Thyroid gland (tissue), 4 donors: Measurements from ENCODE around the gene PEX14.

Experiments
- POLR2A ChIP-seq, 2 donors: fragments of 450-650 bp; IDR thresholded peaks; one replicate each; pipeline ENCODE4 v1.6.1; 2017; ENCODE audit warnings: antibody characterized with exemption in 2 of 2, mild to moderate bottlenecking in 2 of 2, moderate library complexity in 1 of 2
- TF ChIP-seq, protein P1 (sequence below), 6 experiments: fragments of 200-600 bp in 3 of 6; fragments of 450-650 bp in 3 of 6; sonication (generic) in 3 of 6; IDR thresholded peaks; one replicate each; pipeline ENCODE4 v1.5.1; 2016 to 2019; ENCODE audit warnings: antibody characterized with exemption in 6 of 6, mild to moderate bottlenecking in 2 of 6, inconsistent platforms in 1 of 6, moderate library complexity in 1 of 6

DNA sequence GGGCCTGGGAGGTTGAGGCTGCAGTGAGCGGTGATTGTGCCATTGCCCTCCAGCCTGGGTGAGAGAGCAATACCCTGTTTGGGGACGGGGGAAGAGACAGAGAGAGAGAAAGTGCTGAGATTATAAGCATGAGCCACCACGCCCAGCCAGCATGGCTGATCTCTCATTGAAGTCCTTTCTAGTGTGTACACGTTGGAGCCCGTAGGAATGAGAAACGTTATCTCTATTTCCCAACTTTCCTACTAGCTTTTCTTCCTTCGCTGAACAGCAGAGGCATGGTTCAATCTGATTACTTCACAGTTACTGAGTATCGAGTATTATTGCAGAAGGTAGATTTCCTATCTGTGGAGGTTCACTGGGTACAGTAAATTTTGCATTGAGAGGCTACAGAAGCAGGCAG is 4.5 kb downstream of the PEX14 start:
- TF ChIP-seq, protein P1, sequence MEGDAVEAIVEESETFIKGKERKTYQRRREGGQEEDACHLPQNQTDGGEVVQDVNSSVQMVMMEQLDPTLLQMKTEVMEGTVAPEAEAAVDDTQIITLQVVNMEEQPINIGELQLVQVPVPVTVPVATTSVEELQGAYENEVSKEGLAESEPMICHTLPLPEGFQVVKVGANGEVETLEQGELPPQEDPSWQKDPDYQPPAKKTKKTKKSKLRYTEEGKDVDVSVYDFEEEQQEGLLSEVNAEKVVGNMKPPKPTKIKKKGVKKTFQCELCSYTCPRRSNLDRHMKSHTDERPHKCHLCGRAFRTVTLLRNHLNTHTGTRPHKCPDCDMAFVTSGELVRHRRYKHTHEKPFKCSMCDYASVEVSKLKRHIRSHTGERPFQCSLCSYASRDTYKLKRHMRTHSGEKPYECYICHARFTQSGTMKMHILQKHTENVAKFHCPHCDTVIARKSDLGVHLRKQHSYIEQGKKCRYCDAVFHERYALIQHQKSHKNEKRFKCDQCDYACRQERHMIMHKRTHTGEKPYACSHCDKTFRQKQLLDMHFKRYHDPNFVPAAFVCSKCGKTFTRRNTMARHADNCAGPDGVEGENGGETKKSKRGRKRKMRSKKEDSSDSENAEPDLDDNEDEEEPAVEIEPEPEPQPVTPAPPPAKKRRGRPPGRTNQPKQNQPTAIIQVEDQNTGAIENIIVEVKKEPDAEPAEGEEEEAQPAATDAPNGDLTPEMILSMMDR (IDR thresholded peaks at IDR 0.05) = no peak
- TF ChIP-seq POLR2A (IDR thresholded peaks at IDR 0.05) = no peak
